ENCODE results near the gene SLC6A5.

The SLC6A5 gene

GRCh38 chr11:20627026-20627425, 27.6 kb downstream of the SLC6A5 start:
- no peak for DNase-seq

GRCh38 chr11:20627701-20628100, 28.3 kb downstream of the SLC6A5 start:
- no peak for DNase-seq

- no peak for DNase-seq
Observed at GRCh38 chr11:20631519-20632168, 32.2 kb downstream of the SLC6A5 start.

- DNase-seq = no peak
Observed at GRCh38 chr11:20632169-20632532, 32.7 kb downstream of the SLC6A5 start.

GRCh38 chr11:20634044-20634443, 34.6 kb downstream of the SLC6A5 start:
- DNase-seq = no peak

- no peak for DNase-seq
Observed at GRCh38 chr11:20634781-20635180, 35.4 kb downstream of the SLC6A5 start.

GRCh38 chr11:20638074-20638473, 38.7 kb downstream of the SLC6A5 start:
- no peak for DNase-seq

GRCh38 chr11:20639688-20640087, 40.3 kb downstream of the SLC6A5 start:
- DNase-seq = no peak

- no peak for DNase-seq
Observed at GRCh38 chr11:20640401-20640800, 41.0 kb downstream of the SLC6A5 start.

- DNase-seq = no peak
Observed at GRCh38 chr11:20644360-20644759, 45.0 kb downstream of the SLC6A5 start.

GRCh38 chr11:20647976-20648565, 48.7 kb downstream of the SLC6A5 start:
- DNase-seq = peak; percentile 44

- no peak for DNase-seq
Observed at GRCh38 chr11:20652150-20652806, 52.9 kb downstream of the SLC6A5 start.

GRCh38 chr11:20654038-20654437, 54.6 kb downstream of the SLC6A5 start:
- DNase-seq = no peak

- no peak for DNase-seq
Observed at GRCh38 chr11:20656901-20657300, 57.5 kb downstream of the SLC6A5 start.

GRCh38 chr11:20658135-20658534, 58.7 kb downstream of the SLC6A5 start:
- no peak for DNase-seq

GRCh38 chr11:20661445-20661844, 62.0 kb downstream of the SLC6A5 start:
- no peak for DNase-seq

GRCh38 chr11:20661850-20662249, 62.4 kb downstream of the SLC6A5 start:
- DNase-seq = no peak

GRCh38 chr11:20668131-20668809, 68.9 kb downstream of the SLC6A5 start:
- no peak for DNase-seq

- no peak for DNase-seq
Observed at GRCh38 chr11:20668844-20669819, 69.7 kb downstream of the SLC6A5 start, which contains the start of gene NELL1. NELL1 (plus strand) TSS chr11:20669586.

GRCh38 chr11:20669820-20670684, 70.6 kb downstream of the SLC6A5 start:
- DNase-seq = peak; percentile 27

GRCh38 chr11:20670932-20671403, 71.6 kb downstream of the SLC6A5 start:
- DNase-seq = no peak
